OCI-LY1 (cell line): ENCODE measurements around the gene PRR5L.

Experiments used
- H2AFZ ChIP-seq: fragments of 200-600 bp; sonication (generic), shearing (Covaris generic); 2 replicates; pipeline ENCODE4 v1.6.0; 2014; ENCODE audit warnings: antibody characterized with exemption, mild to moderate bottlenecking, low read length
- H3F3A ChIP-seq: fragments of 200-600 bp; sonication (generic), shearing (Covaris generic); 2 replicates; pipeline ENCODE4 v1.6.0; 2014; ENCODE audit warnings: mild to moderate bottlenecking, antibody characterized with exemption, low read length, moderate library complexity; ENCODE audit not compliant: insufficient read depth
- H3K27ac ChIP-seq: fragments of 200-600 bp; sonication (generic); 2 replicates; pipeline ENCODE4 v1.5.1; 2014; ENCODE audit warnings: low read length, mixed run types, mild to moderate bottlenecking, low read depth; ENCODE audit not compliant: poor library complexity, severe bottlenecking
- H3K27me3 ChIP-seq: fragments of 200-600 bp; sonication (generic); 2 replicates; pipeline ENCODE4 v1.6.0; 2014; ENCODE audit warnings: antibody characterized with exemption, mild to moderate bottlenecking, low read length, moderate library complexity; ENCODE audit not compliant: insufficient read depth
- H3K36me3 ChIP-seq: fragments of 200-600 bp; sonication (generic); 2 replicates; pipeline ENCODE4 v1.6.1; 2014; ENCODE audit warnings: mild to moderate bottlenecking, antibody characterized with exemption, low read length, moderate library complexity, mixed read lengths; ENCODE audit not compliant: insufficient read depth
- H3K4me1 ChIP-seq: fragments of 200-600 bp; sonication (generic); 2 replicates; pipeline ENCODE4 v1.5.1; 2014; ENCODE audit warnings: mild to moderate bottlenecking, low read length, moderate library complexity; ENCODE audit not compliant: insufficient read depth, severe bottlenecking
- H3K4me2 ChIP-seq: fragments of 200-600 bp; sonication (generic), shearing (Covaris generic); 2 replicates; pipeline ENCODE4 v1.6.1; 2014; ENCODE audit warnings: low read length
- H3K4me3 ChIP-seq: fragments of 200-600 bp; sonication (generic); 2 replicates; pipeline ENCODE4 v1.5.1; 2014; ENCODE audit warnings: low read length, low read depth, mild to moderate bottlenecking, mixed read lengths; ENCODE audit not compliant: poor library complexity, severe bottlenecking
- H3K79me2 ChIP-seq: fragments of 200-600 bp; shearing (Covaris generic); 2 replicates; pipeline ENCODE4 v1.6.1; 2016; ENCODE audit warnings: mixed run types, low read length, mixed read lengths; ENCODE audit not compliant: insufficient read depth
- H3K9ac ChIP-seq: fragments of 200-600 bp; sonication (generic), shearing (Covaris generic); 2 replicates; pipeline ENCODE4 v1.6.1; 2014; ENCODE audit warnings: mild to moderate bottlenecking, low read length, mixed read lengths
- H3K9me2 ChIP-seq: fragments of 200-600 bp; sonication (generic), shearing (Covaris generic); 2 replicates; pipeline ENCODE4 v1.6.1; 2014; ENCODE audit warnings: low read depth, mild to moderate bottlenecking, low read length, mixed read lengths
- H3K9me3 ChIP-seq: fragments of 200-600 bp; shearing (Covaris generic); 2 replicates; pipeline ENCODE4 v1.6.1; 2014; ENCODE audit warnings: low read length, mixed read lengths
- H4K20me1 ChIP-seq: fragments of 200-600 bp; sonication (generic), shearing (Covaris generic); 2 replicates; pipeline ENCODE4 v1.6.0; 2016; ENCODE audit warnings: mild to moderate bottlenecking, low read length; ENCODE audit not compliant: insufficient read depth
- CTCF ChIP-seq: fragments of 200-600 bp; sonication (generic), shearing (Covaris generic); IDR thresholded peaks from 2 replicates; pipeline ENCODE4 v1.5.1; 2017; ENCODE audit warnings: mild to moderate bottlenecking, antibody characterized with exemption, low read length, moderate library complexity, mixed read lengths
- EZH2 ChIP-seq: fragments of 200-600 bp; sonication (generic), shearing (Covaris generic); IDR thresholded peaks from 2 replicates; pipeline ENCODE4 v1.8.0; 2017; ENCODE audit warnings: borderline replicate concordance, mixed run types, mild to moderate bottlenecking, antibody characterized with exemption, low read length, moderate library complexity, mixed read lengths

PRR5L gene

GRCh38 chr11:36451681-36452080 is 155.6 kb downstream of the PRR5L start:
- Histone ChIP-seq H3K4me1 (no peaks in the 10 kb centered on the region), H3F3A (no peaks in the 10 kb centered on the region), H3K9ac (no peak overlapping the region), H3K4me3 (no peak overlapping the region), H3K27me3 (no peaks in the 10 kb centered on the region), H4K20me1 (no peaks in the 10 kb centered on the region), H3K79me2 (no peaks in the 10 kb centered on the region), H3K9me2 (no peaks in the 10 kb centered on the region), H2AFZ (no peak overlapping the region), H3K9me3 (no peaks in the 10 kb centered on the region), H3K36me3 (no peaks in the 10 kb centered on the region), H3K27ac (no peak overlapping the region), H3K4me2 (no peak overlapping the region)
- no peak for TF ChIP-seq CTCF
- no peak for TF ChIP-seq EZH2

GRCh38 chr11:36452236-36452940 is 156.3 kb downstream of the PRR5L start:
- Histone ChIP-seq H3K4me1 (no peaks in the 10 kb centered on the region), H3K9me3 (no peaks in the 10 kb centered on the region), H3K4me2 (no peak overlapping the region), H3K9ac (no peak overlapping the region), H3K27me3 (no peaks in the 10 kb centered on the region), H4K20me1 (no peaks in the 10 kb centered on the region), H3F3A (no peaks in the 10 kb centered on the region), H3K36me3 (no peaks in the 10 kb centered on the region), H3K9me2 (no peaks in the 10 kb centered on the region), H3K4me3 (no peak overlapping the region), H2AFZ (no peak overlapping the region), H3K79me2 (no peaks in the 10 kb centered on the region), H3K27ac (no peak overlapping the region)
- no peak for TF ChIP-seq CTCF
- no peak for TF ChIP-seq EZH2

- Histone ChIP-seq H2AFZ (no peak overlapping the region), H4K20me1 (no peaks in the 10 kb centered on the region), H3K4me2 (no peak overlapping the region), H3K4me3 (no peak overlapping the region), H3K27ac (no peak overlapping the region), H3K79me2 (no peaks in the 10 kb centered on the region), H3K4me1 (no peaks in the 10 kb centered on the region), H3K27me3 (no peaks in the 10 kb centered on the region), H3F3A (no peaks in the 10 kb centered on the region), H3K9me2 (no peaks in the 10 kb centered on the region), H3K36me3 (no peaks in the 10 kb centered on the region), H3K9me3 (no peaks in the 10 kb centered on the region), H3K9ac (no peak overlapping the region)
- TF ChIP-seq EZH2 (no peak), CTCF (no peak)
Observed at GRCh38 chr11:36452961-36453360, 156.9 kb downstream of the PRR5L start.
